ENCODE measurements around the gene ARFGAP2. TPM values are rescaled to one million over a fixed set of nuclear protein-coding genes. Genes with fewer than 3 reads are reported as not detected.

ARFGAP2 gene
- polyA plus RNA-seq, 1 donor (not counting 4 experiments of a cell fraction or from before 2014, with no cell fraction given) = 51.0 TPM

DNA sequence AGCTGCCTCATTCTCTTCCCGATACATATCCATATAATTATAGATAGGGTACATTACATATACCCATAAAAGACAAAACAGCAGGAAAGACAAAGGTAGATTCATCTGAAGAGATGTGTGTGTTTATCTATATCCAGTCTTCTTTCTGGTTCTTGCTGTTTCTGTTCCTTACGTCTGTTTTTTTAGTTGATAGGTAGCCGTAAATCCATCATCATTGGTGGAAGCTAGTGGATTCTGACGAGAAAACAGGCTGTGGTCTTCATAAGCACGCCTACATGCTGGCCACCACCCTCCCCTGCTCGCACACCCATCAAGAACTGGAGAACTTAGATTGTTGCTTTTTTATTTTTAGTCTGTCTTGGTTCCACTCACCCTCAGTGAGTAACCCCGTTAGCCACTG, 51.6 kb downstream of the ARFGAP2 start:
- DNase-seq (ENCODE audit: low read depth, low spot score) (no peak), FAIRE-seq (no peak)
- no peak overlapping the region for H3K4me2 ChIP-seq (ENCODE audit: control insufficient read depth, extremely low read depth, insufficient read depth, low read depth, low read length)
- no peak overlapping the region for H3K9ac ChIP-seq (ENCODE audit: control insufficient read depth, extremely low read depth, insufficient read depth, low read length)
- no peak for TF ChIP-seq EZH2 (IDR thresholded peaks at IDR 0.05; ENCODE audit: low read length)
- TF ChIP-seq, protein P1, sequence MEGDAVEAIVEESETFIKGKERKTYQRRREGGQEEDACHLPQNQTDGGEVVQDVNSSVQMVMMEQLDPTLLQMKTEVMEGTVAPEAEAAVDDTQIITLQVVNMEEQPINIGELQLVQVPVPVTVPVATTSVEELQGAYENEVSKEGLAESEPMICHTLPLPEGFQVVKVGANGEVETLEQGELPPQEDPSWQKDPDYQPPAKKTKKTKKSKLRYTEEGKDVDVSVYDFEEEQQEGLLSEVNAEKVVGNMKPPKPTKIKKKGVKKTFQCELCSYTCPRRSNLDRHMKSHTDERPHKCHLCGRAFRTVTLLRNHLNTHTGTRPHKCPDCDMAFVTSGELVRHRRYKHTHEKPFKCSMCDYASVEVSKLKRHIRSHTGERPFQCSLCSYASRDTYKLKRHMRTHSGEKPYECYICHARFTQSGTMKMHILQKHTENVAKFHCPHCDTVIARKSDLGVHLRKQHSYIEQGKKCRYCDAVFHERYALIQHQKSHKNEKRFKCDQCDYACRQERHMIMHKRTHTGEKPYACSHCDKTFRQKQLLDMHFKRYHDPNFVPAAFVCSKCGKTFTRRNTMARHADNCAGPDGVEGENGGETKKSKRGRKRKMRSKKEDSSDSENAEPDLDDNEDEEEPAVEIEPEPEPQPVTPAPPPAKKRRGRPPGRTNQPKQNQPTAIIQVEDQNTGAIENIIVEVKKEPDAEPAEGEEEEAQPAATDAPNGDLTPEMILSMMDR (optimal IDR thresholded peaks at IDR 0.05 in 1 of 3, IDR thresholded peaks at IDR 0.05 in 1 of 3, conservative IDR thresholded peaks at IDR 0.05 in 1 of 3; ENCODE audit: extremely low read depth in 1 of 3, insufficient read depth in 2 of 3, low read length in 3 of 3) = no peak
- no peaks in the 10 kb centered on the region for H3K9me1 ChIP-seq (ENCODE audit: control insufficient read depth, extremely low read depth, insufficient read depth, low read length)
- H3K4me3 ChIP-seq (ENCODE audit: control insufficient read depth in 2 of 3, extremely low read depth in 1 of 3, insufficient read depth in 2 of 3, low read depth in 1 of 3, low read length in 3 of 3) = no peak overlapping the region
- H3K4me1 ChIP-seq (ENCODE audit: control insufficient read depth, extremely low read depth, insufficient read depth, low read length) = peaks cover 2% of the 10 kb centered on the region
- dilution Hi-C loops (cut with MboI; ENCODE audit: extremely low pct_ligation_motif_present, low sequenced_read_pairs) = no loop called here
- no peaks in the 10 kb centered on the region for H3K27me3 ChIP-seq (ENCODE audit: control insufficient read depth, extremely low read depth, insufficient read depth, low read length)
- no peaks in the 10 kb centered on the region for H3K36me3 ChIP-seq (ENCODE audit: control insufficient read depth in 2 of 2, extremely low read depth in 1 of 2, insufficient read depth in 2 of 2, low read length in 2 of 2)
- H3K27ac ChIP-seq (ENCODE audit: control insufficient read depth, insufficient read depth, low read length) = no peak overlapping the region
- no peaks in the 10 kb centered on the region for H3K79me2 ChIP-seq (ENCODE audit: control insufficient read depth, insufficient read depth, low read length)
- H4K20me1 ChIP-seq (ENCODE audit: control insufficient read depth, extremely low read depth, insufficient read depth, low read length) = no peaks in the 10 kb centered on the region
- no peak overlapping the region for H2AFZ ChIP-seq (ENCODE audit: control insufficient read depth, low read length)
- no peaks in the 10 kb centered on the region for H3K9me3 ChIP-seq (ENCODE audit: control insufficient read depth, low read depth, low read length)

DNA sequence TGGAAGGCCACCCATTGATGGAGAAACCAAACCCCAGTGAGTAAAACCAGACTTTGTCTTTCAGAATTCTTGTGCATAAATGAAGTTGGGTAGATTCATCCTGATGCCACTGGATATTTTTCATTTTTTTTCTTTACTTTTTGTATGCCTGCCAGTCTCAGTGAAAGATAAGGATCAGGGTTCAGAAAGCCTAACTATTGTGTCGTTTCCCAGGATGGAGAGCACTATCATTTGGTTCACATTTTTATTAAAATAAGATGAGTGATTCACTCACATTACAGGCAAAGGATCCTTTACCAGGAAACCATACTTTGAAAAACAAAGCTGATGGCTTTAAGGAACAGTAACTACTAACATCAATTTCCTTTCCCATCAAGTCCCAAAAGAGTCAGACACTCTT, 52.0 kb downstream of the ARFGAP2 start:
- FAIRE-seq (no peak), DNase-seq (ENCODE audit: low read depth, low spot score) (no peak)
- Histone ChIP-seq H3K9me3 (ENCODE audit: control insufficient read depth, low read depth, low read length) (no peaks in the 10 kb centered on the region), H3K36me3 (ENCODE audit: control insufficient read depth in 2 of 2, extremely low read depth in 1 of 2, insufficient read depth in 2 of 2, low read length in 2 of 2) (no peaks in the 10 kb centered on the region), H2AFZ (ENCODE audit: control insufficient read depth, low read length) (no peak overlapping the region), H3K4me3 (ENCODE audit: control insufficient read depth in 2 of 3, extremely low read depth in 1 of 3, insufficient read depth in 2 of 3, low read depth in 1 of 3, low read length in 3 of 3) (no peak overlapping the region), H3K27me3 (ENCODE audit: control insufficient read depth, extremely low read depth, insufficient read depth, low read length) (no peaks in the 10 kb centered on the region), H3K9ac (ENCODE audit: control insufficient read depth, extremely low read depth, insufficient read depth, low read length) (no peak overlapping the region), H3K79me2 (ENCODE audit: control insufficient read depth, insufficient read depth, low read length) (no peaks in the 10 kb centered on the region), H3K9me1 (ENCODE audit: control insufficient read depth, extremely low read depth, insufficient read depth, low read length) (no peaks in the 10 kb centered on the region), H3K27ac (ENCODE audit: control insufficient read depth, insufficient read depth, low read length) (no peak overlapping the region), H3K4me2 (ENCODE audit: control insufficient read depth, extremely low read depth, insufficient read depth, low read depth, low read length) (no peak overlapping the region), H4K20me1 (ENCODE audit: control insufficient read depth, extremely low read depth, insufficient read depth, low read length) (no peaks in the 10 kb centered on the region), H3K4me1 (ENCODE audit: control insufficient read depth, extremely low read depth, insufficient read depth, low read length) (peaks cover 2% of the 10 kb centered on the region)
- TF ChIP-seq, protein P1 (optimal IDR thresholded peaks at IDR 0.05 in 1 of 3, IDR thresholded peaks at IDR 0.05 in 1 of 3, conservative IDR thresholded peaks at IDR 0.05 in 1 of 3; ENCODE audit: extremely low read depth in 1 of 3, insufficient read depth in 2 of 3, low read length in 3 of 3) = no peak
- no peak for TF ChIP-seq EZH2 (IDR thresholded peaks at IDR 0.05; ENCODE audit: low read length)
- dilution Hi-C loops (cut with MboI; ENCODE audit: extremely low pct_ligation_motif_present, low sequenced_read_pairs) = no loop called here
